HepG2 (cell line): ENCODE measurements around the gene TMTC2. TPM values are rescaled to one million over a fixed set of nuclear protein-coding genes. Genes with fewer than 3 reads are reported as not detected.

Experiments used
- ATAC-seq: fragments of 200-7000 bp; cut with Tn5 transposase; 3 replicates; pipeline ENCODE4 v1.9.1; 2020; ENCODE audit warnings: mild to moderate bottlenecking, moderate library complexity
- BruUV-seq: library from RNA; stranded (reverse); fragments of 400-500 nt; replicated peaks from 2 replicates; lab custom pipeline; 2021; lab: Mats Ljungman, UMichigan
- CTCF ChIA-PET: fragments of 300-600 bp; formaldehyde crosslinking; extraction: SDS; loops from one replicate; lab custom pipeline; 2021; ENCODE audit warnings: low total read pairs, inconsistent platforms, low intra/inter-chr PET ratio; lab: Yijun Ruan, JAX
- POLR2A ChIA-PET: fragments of 350-600 bp; sonication (Branson Sonifier 250); formaldehyde crosslinking; loops from one replicate; lab custom pipeline; 2020; ENCODE audit warnings: antibody characterized with exemption, inconsistent platforms; lab: Yijun Ruan, JAX
- DNase-seq: peaks from one replicate; pipeline ENCODE4 v3.0.0-alpha.2; 2015; ENCODE audit warnings: low spot score
- FAIRE-seq: peaks from 3 replicates; lab custom pipeline; 2011; peaks lifted over from hg19 to GRCh38; lab: Jason Lieb, UNC
- H2AFZ ChIP-seq: one replicate; pipeline ENCODE4 v1.6.1; 2011; ENCODE audit warnings: low read length, inconsistent platforms
- H3K27ac ChIP-seq: fragments of 300-600 bp; 3 replicates; pipeline ENCODE4 v1.8.0; 2011; ENCODE audit warnings: mixed run types, mild to moderate bottlenecking, mixed read lengths, low read length, inconsistent platforms; ENCODE audit not compliant: insufficient read depth; ENCODE audit errors: extremely low read length
- H3K27me3 ChIP-seq, 2 experiments: fragments of 200-600 bp in 1 of 2; 2 replicates in 1 of 2; 3 replicates in 1 of 2; pipeline versions ENCODE4 v1.6.0 to v1.8.0; 2011; ENCODE audit warnings: low read length in 2 of 2, mild to moderate bottlenecking in 2 of 2, moderate library complexity in 2 of 2, inconsistent platforms in 1 of 2; ENCODE audit not compliant: insufficient read depth in 2 of 2, control insufficient read depth in 1 of 2
- H3K36me3 ChIP-seq, 2 experiments: fragments of 200-600 bp in 1 of 2; replicated peaks in 1 of 2; 2 replicates in 1 of 2; 3 replicates in 1 of 2; pipeline versions ENCODE4 v1.5.1 to v1.8.0; 2011; ENCODE audit warnings: low read length in 2 of 2, inconsistent platforms in 1 of 2; ENCODE audit not compliant: insufficient read depth in 2 of 2, control insufficient read depth in 1 of 2
- H3K4me1 ChIP-seq: 2 replicates; pipeline ENCODE4 v1.5.1; 2012; ENCODE audit warnings: low read length, inconsistent platforms; ENCODE audit not compliant: insufficient read depth
- H3K4me2 ChIP-seq: 2 replicates; pipeline ENCODE4 v1.6.0; 2011; ENCODE audit warnings: low read depth, low read length, inconsistent platforms
- H3K4me3 ChIP-seq, 3 experiments: fragments of 200-600 bp in 1 of 3; sonication (generic), shearing (Covaris generic) in 1 of 3; replicated peaks in 1 of 3; 2 replicates each; pipeline ENCODE4 v1.5.1; 2011 to 2016; ENCODE audit warnings: low read length in 3 of 3, inconsistent platforms in 2 of 3, low read depth in 2 of 3, mild to moderate bottlenecking in 2 of 3, control low read depth in 1 of 3, mixed read lengths in 1 of 3; ENCODE audit not compliant: insufficient read depth in 1 of 3
- H3K79me2 ChIP-seq: one replicate; pipeline ENCODE4 v1.6.1; 2011; ENCODE audit warnings: low read length, inconsistent platforms; ENCODE audit not compliant: insufficient read depth
- H3K9ac ChIP-seq: 2 replicates; pipeline ENCODE4 v1.6.0; 2011; ENCODE audit warnings: mild to moderate bottlenecking, low read depth, low read length, inconsistent platforms; ENCODE audit not compliant: insufficient read depth
- H3K9me3 ChIP-seq: 2 replicates; pipeline ENCODE4 v1.5.1; 2012; ENCODE audit warnings: mild to moderate bottlenecking, low read length
- H4K20me1 ChIP-seq: 2 replicates; pipeline ENCODE4 v1.6.0; 2011; ENCODE audit warnings: inconsistent platforms, mild to moderate bottlenecking, low read length, moderate library complexity; ENCODE audit not compliant: insufficient read depth
- CREM ChIP-seq, 2 experiments: sonication (generic) in 1 of 2; formaldehyde crosslinking in 1 of 2; IDR thresholded peaks; 2 replicates each; pipeline versions ENCODE4 v1.4.0 to v1.6.1; 2016 to 2020; ENCODE audit warnings: antibody characterized with exemption in 1 of 2, mild to moderate bottlenecking in 1 of 2, missing genetic modification reagents in 1 of 2
- CTCF ChIP-seq: sonication (generic); formaldehyde crosslinking; IDR thresholded peaks from 2 replicates; pipeline ENCODE4 v1.5.0; 2020; ENCODE audit warnings: mild to moderate bottlenecking, missing genetic modification reagents, moderate library complexity
- E2F2 ChIP-seq: sonication (generic); formaldehyde crosslinking; IDR thresholded peaks from 2 replicates; pipeline ENCODE4 v1.4.0; 2020; ENCODE audit warnings: missing genetic modification reagents, borderline replicate concordance
- FOXO1 ChIP-seq: sonication (generic); formaldehyde crosslinking; IDR thresholded peaks from 2 replicates; pipeline ENCODE4 v1.4.0; 2020; ENCODE audit warnings: missing genetic modification reagents
- HOXA3 ChIP-seq: sonication (generic); formaldehyde crosslinking; IDR thresholded peaks from 2 replicates; pipeline ENCODE4 v1.5.0; 2020; ENCODE audit warnings: missing genetic modification reagents
- KAT2B ChIP-seq: fragments of 150-350 bp; IDR thresholded peaks from 2 replicates; pipeline ENCODE4 v1.6.1; 2014; ENCODE audit warnings: low read depth, low read length, borderline replicate concordance
- SNAPC5 ChIP-seq: sonication (generic); formaldehyde crosslinking; IDR thresholded peaks from 2 replicates; pipeline ENCODE4 v1.8.1; 2023; ENCODE audit warnings: mild to moderate bottlenecking, missing genetic modification reagents, borderline replicate concordance
- SP2 ChIP-seq: sonication (generic); formaldehyde crosslinking; IDR thresholded peaks from 2 replicates; pipeline ENCODE4 v1.5.1; 2020; ENCODE audit warnings: mild to moderate bottlenecking, missing genetic modification reagents
- TEAD2 ChIP-seq: sonication (generic); formaldehyde crosslinking; IDR thresholded peaks from 2 replicates; pipeline ENCODE4 v1.9.0; 2021; ENCODE audit warnings: missing genetic modification reagents
- ZBTB7A ChIP-seq: sonication (generic); formaldehyde crosslinking; IDR thresholded peaks from 2 replicates; pipeline ENCODE4 v1.8.0; 2022; ENCODE audit warnings: mild to moderate bottlenecking, missing genetic modification reagents
- ZFP90 ChIP-seq: sonication (generic); formaldehyde crosslinking; IDR thresholded peaks from 2 replicates; pipeline ENCODE4 v1.8.0; 2022; ENCODE audit warnings: missing genetic modification reagents, mild to moderate bottlenecking, inconsistent platforms, borderline replicate concordance
- ZNF10 ChIP-seq: sonication (generic); formaldehyde crosslinking; IDR thresholded peaks from 2 replicates; pipeline ENCODE4 v1.4.0; 2020; ENCODE audit warnings: mild to moderate bottlenecking, low read depth, missing genetic modification reagents, borderline replicate concordance
- ZNF20 ChIP-seq: sonication (generic); formaldehyde crosslinking; IDR thresholded peaks from 2 replicates; pipeline ENCODE4 v1.4.0; 2020; ENCODE audit warnings: mild to moderate bottlenecking, moderate library complexity, missing genetic modification reagents
- WGBS: methylation state at CpG from one replicate; pipeline ENCODE4 v1.1.6; 2017; ENCODE audit warnings: low lambda C conversion rate; 5-methylcytosine and 5-hydroxymethylcytosine counted together
- in situ Hi-C: cut with HindIII; loops from 2 replicates; pipeline ENCODE4 v1.10.0; 2017; ENCODE audit warnings: low pct_unique_long_range_greater_than_20kb; ENCODE audit not compliant: extremely low pct_ligation_motif_present
- intact Hi-C: fragments of 100-400 bp; cut with micrococcal nuclease; formaldehyde crosslinking; loops from one replicate; pipeline ENCODE4 v1.10.0; 2022; ENCODE audit not compliant: unreplicated experiment
- polyA plus RNA-seq, 8 experiments: library from polyadenylated mRNA; depleted of rRNA in 3 of 8; stranded (reverse) in 7 of 8; unstranded in 1 of 8; fragments of >200 nt; fragmentation: Illumina TruSeq in 4 of 8; extraction: Trizol in 4 of 8; gene quantifications; 2 replicates each; pipeline versions ENCODE4 v1.2.1 to v1.2.3, GENCODE V29; 2011 to 2016; ENCODE audit warnings: low read depth in 4 of 8, missing spikeins in 1 of 8, mixed read lengths in 1 of 8; ENCODE audit not compliant: insufficient read depth in 1 of 8
- total RNA-seq, 5 experiments: library from RNA; depleted of rRNA; stranded (reverse); fragments of >200 nt; fragmentation: Illumina TruSeq; extraction: Trizol; gene quantifications; 2 replicates each; pipeline ENCODE4 v1.2.3, GENCODE V29; 2016; ENCODE audit warnings: low read depth in 1 of 5

Gene TMTC2
- total and polyA plus RNA-seq, 2 of the 13 experiments (the other 11 are each of a cell fraction or from before 2014, with no cell fraction given) = 0.55 to 0.63 TPM

- Histone ChIP-seq H4K20me1 (no peaks in the 10 kb centered on the region), H3K27me3 (no peaks in the 10 kb centered on the region; a peak in 1 of 5 replicates), H3K4me3 (no peak overlapping the region), H3K4me2 (no peak overlapping the region), H3K4me1 (no peaks in the 10 kb centered on the region), H3K9me3 (no peaks in the 10 kb centered on the region), H3K9ac (no peak overlapping the region), H3K79me2 (no peaks in the 10 kb centered on the region), H3K27ac (no peak overlapping the region), H2AFZ (no peak overlapping the region), H3K36me3 (no peaks in the 10 kb centered on the region)
- TF ChIP-seq FOXO1 = no peak
- no peak for TF ChIP-seq E2F2 (CRISPR knock-in tag)
- no peak for TF ChIP-seq TEAD2 (CRISPR knock-in tag)
- TF ChIP-seq ZBTB7A (CRISPR knock-in tag) = no peak
- TF ChIP-seq CTCF (CRISPR knock-in tag) = no peak
- no peak for TF ChIP-seq ZFP90 (CRISPR knock-in tag)
- no peak for TF ChIP-seq SP2
- TF ChIP-seq SNAPC5 = no peak
- TF ChIP-seq ZNF10 (CRISPR knock-in tag) = no peak
- no peak for TF ChIP-seq KAT2B
- no peak for TF ChIP-seq ZNF20 (CRISPR knock-in tag)
- TF ChIP-seq CREM (IDR thresholded peaks at IDR 0.05) = no peak
- no peak for TF ChIP-seq CREM (CRISPR knock-in tag; IDR thresholded peaks at IDR 0.05)
- no peak for TF ChIP-seq HOXA3 (CRISPR knock-in tag)
- in situ Hi-C loops (no loop called here), intact Hi-C loops (no loop called here)
- FAIRE-seq (no peak), ATAC-seq (no peak), DNase-seq (no peak)
- WGBS = 43% methylated on average over 3 of the region's 3 CpGs
- POLR2A ChIA-PET = no interaction called here
- no TSS peak for BruUV-seq
- CTCF ChIA-PET = no interaction called here
Measured at GRCh38 chr12:82660541-82661325, 26.0 kb upstream of the TMTC2 start.
